Hepatocyte (in vitro differentiated cells): ENCODE measurements around the gene NINJ2. TPM values are rescaled to one million over a fixed set of nuclear protein-coding genes. Genes with fewer than 3 reads are reported as not detected.

Source experiments
- DNase-seq: peaks from one replicate; pipeline ENCODE4 v3.0.0-alpha.2; 2016; ENCODE audit warnings: low spot score
- H2AFZ ChIP-seq: fragments of 200-600 bp; sonication (generic); 2 replicates; pipeline ENCODE4 v1.6.0; 2016; ENCODE audit warnings: antibody characterized with exemption, mild to moderate bottlenecking
- H3K27ac ChIP-seq: fragments of 200-600 bp; sonication (generic); 2 replicates; pipeline ENCODE4 v1.5.1; 2016; ENCODE audit warnings: mild to moderate bottlenecking
- H3K27me3 ChIP-seq: fragments of 200-600 bp; sonication (generic); 2 replicates; pipeline ENCODE4 v1.6.1; 2016
- H3K36me3 ChIP-seq: fragments of 200-600 bp; sonication (generic); replicated peaks from 2 replicates; pipeline ENCODE4 v1.5.1; 2016; ENCODE audit warnings: low read depth; ENCODE audit not compliant: insufficient read depth
- H3K4me1 ChIP-seq: fragments of 200-600 bp; sonication (generic); 2 replicates; pipeline ENCODE4 v1.5.1; 2016; ENCODE audit warnings: mild to moderate bottlenecking, moderate library complexity; ENCODE audit not compliant: insufficient read depth
- H3K4me2 ChIP-seq: fragments of 200-600 bp; sonication (generic); 2 replicates; pipeline ENCODE4 v1.6.0; 2016
- H3K4me3 ChIP-seq: fragments of 200-600 bp; sonication (generic); 2 replicates; pipeline ENCODE4 v1.5.1; 2016; ENCODE audit warnings: mild to moderate bottlenecking
- H3K79me2 ChIP-seq: fragments of 200-600 bp; sonication (generic); 2 replicates; pipeline ENCODE4 v1.6.0; 2017; ENCODE audit warnings: mild to moderate bottlenecking
- H3K9me2 ChIP-seq: fragments of 200-600 bp; sonication (generic); replicated peaks from 2 replicates; pipeline ENCODE4 v1.6.0; 2017; ENCODE audit warnings: mild to moderate bottlenecking; ENCODE audit not compliant: insufficient read depth
- H3K9me3 ChIP-seq: fragments of 200-600 bp; sonication (generic); 2 replicates; pipeline ENCODE4 v1.5.1; 2016; ENCODE audit warnings: low read depth, mild to moderate bottlenecking
- H4K20me1 ChIP-seq: fragments of 200-600 bp; sonication (generic); 2 replicates; pipeline ENCODE4 v1.6.0; 2016; ENCODE audit warnings: mild to moderate bottlenecking; ENCODE audit not compliant: insufficient read depth, poor library complexity, severe bottlenecking
- EZH2 ChIP-seq: fragments of 200-600 bp; sonication (generic); IDR thresholded peaks from 2 replicates; pipeline ENCODE4 v1.6.1; 2016; ENCODE audit warnings: antibody characterized with exemption, mild to moderate bottlenecking, borderline replicate concordance
- EZH2phosphoT487 ChIP-seq: fragments of 200-600 bp; sonication (generic); IDR thresholded peaks from one replicate; pipeline ENCODE4 v1.6.1; 2018; ENCODE audit warnings: antibody characterized with exemption, mild to moderate bottlenecking, low read depth, moderate library complexity; ENCODE audit not compliant: unreplicated experiment, severe bottlenecking
- WGBS: methylation state at CpG from one replicate; pipeline ENCODE4 v1.1.6; 2016; ENCODE audit warnings: low lambda C conversion rate; ENCODE audit errors: missing lambda C conversion rate; 5-methylcytosine and 5-hydroxymethylcytosine counted together
- polyA plus RNA-seq: library from polyadenylated mRNA; unstranded; fragments of >200 nt; fragmentation: Nextera tagmentation; extraction: Ambion mirVana; gene quantifications from 2 replicates; pipeline ENCODE4 v1.2.1, GENCODE V29; 2016
- total RNA-seq: library from RNA; depleted of rRNA; stranded (reverse); fragments of >200 nt; gene quantifications from 2 replicates; pipeline ENCODE4 v1.2.3, GENCODE V29; 2014
- TF ChIP-seq, protein P1 (sequence below): fragments of 200-600 bp; sonication (generic); IDR thresholded peaks from 2 replicates; pipeline ENCODE4 v1.5.1; 2016; ENCODE audit warnings: antibody characterized with exemption, mild to moderate bottlenecking; ENCODE audit not compliant: poor library complexity

The NINJ2 gene
- total and polyA plus RNA-seq, 2 experiments from 2014 or later = 0.70 to 2.1 TPM

GRCh38 chr12:527241-527640 is 136.0 kb downstream of the NINJ2 start:
- H3K4me1 ChIP-seq = no peaks in the 10 kb centered on the region
- H3K9me3 ChIP-seq = no peaks in the 10 kb centered on the region
- H3K27me3 ChIP-seq = no peaks in the 10 kb centered on the region
- no peak overlapping the region for H3K4me3 ChIP-seq
- no peaks in the 10 kb centered on the region for H3K36me3 ChIP-seq
- no peaks in the 10 kb centered on the region for H4K20me1 ChIP-seq
- no peak overlapping the region for H2AFZ ChIP-seq
- WGBS = 91% methylated on average over 7 of the region's 7 CpGs
- no peak for DNase-seq
- no peaks in the 10 kb centered on the region for H3K79me2 ChIP-seq
- no peak for TF ChIP-seq EZH2phosphoT487
- no peak for TF ChIP-seq EZH2
- TF ChIP-seq, protein P1, sequence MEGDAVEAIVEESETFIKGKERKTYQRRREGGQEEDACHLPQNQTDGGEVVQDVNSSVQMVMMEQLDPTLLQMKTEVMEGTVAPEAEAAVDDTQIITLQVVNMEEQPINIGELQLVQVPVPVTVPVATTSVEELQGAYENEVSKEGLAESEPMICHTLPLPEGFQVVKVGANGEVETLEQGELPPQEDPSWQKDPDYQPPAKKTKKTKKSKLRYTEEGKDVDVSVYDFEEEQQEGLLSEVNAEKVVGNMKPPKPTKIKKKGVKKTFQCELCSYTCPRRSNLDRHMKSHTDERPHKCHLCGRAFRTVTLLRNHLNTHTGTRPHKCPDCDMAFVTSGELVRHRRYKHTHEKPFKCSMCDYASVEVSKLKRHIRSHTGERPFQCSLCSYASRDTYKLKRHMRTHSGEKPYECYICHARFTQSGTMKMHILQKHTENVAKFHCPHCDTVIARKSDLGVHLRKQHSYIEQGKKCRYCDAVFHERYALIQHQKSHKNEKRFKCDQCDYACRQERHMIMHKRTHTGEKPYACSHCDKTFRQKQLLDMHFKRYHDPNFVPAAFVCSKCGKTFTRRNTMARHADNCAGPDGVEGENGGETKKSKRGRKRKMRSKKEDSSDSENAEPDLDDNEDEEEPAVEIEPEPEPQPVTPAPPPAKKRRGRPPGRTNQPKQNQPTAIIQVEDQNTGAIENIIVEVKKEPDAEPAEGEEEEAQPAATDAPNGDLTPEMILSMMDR = no peak
- H3K4me2 ChIP-seq = no peak overlapping the region
- H3K9me2 ChIP-seq = no peaks in the 10 kb centered on the region
- H3K27ac ChIP-seq = no peak overlapping the region

DNA sequence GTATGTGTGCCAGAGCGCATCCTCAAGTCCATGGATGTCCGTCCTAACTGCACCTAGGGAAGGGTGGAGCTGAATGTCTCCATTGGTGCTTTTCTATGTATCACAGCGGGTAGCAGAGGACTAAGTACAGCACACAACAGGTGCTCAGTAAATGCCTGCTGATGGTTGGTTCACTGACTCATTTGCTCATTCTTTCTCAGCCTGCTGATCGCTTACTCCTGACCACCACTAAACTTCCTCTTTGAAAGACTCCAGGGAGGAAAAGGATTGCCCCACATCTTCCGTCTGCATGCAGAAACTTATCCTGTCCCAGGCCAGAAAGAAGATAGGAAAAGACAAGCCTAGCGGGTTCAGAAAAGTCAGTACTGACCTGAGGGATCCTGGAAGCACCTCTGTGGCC is 137.2 kb downstream of the NINJ2 start:
- H3K4me1 ChIP-seq = no peaks in the 10 kb centered on the region
- H3K9me2 ChIP-seq = no peaks in the 10 kb centered on the region
- DNase-seq = no peak
- H3K27ac ChIP-seq = no peak overlapping the region
- no peaks in the 10 kb centered on the region for H3K79me2 ChIP-seq
- H3K4me2 ChIP-seq = no peak overlapping the region
- no peaks in the 10 kb centered on the region for H3K36me3 ChIP-seq
- no peaks in the 10 kb centered on the region for H3K27me3 ChIP-seq
- 87% methylated on average over 6 of the region's 6 CpGs for WGBS
- no peaks in the 10 kb centered on the region for H3K9me3 ChIP-seq
- H2AFZ ChIP-seq = no peak overlapping the region
- H4K20me1 ChIP-seq = no peaks in the 10 kb centered on the region
- TF ChIP-seq, protein P1 = no peak
- TF ChIP-seq EZH2phosphoT487 (no peak), EZH2 (no peak)
- H3K4me3 ChIP-seq = no peak overlapping the region

GRCh38 chr12:524167-524951 is 138.9 kb downstream of the NINJ2 start:
- no peaks in the 10 kb centered on the region for H3K9me2 ChIP-seq
- H3K4me2 ChIP-seq = no peak overlapping the region
- H3K9me3 ChIP-seq = no peaks in the 10 kb centered on the region
- no peaks in the 10 kb centered on the region for H3K36me3 ChIP-seq
- H3K79me2 ChIP-seq = no peaks in the 10 kb centered on the region
- TF ChIP-seq EZH2phosphoT487 (no peak), EZH2 (no peak)
- TF ChIP-seq, protein P1 = no peak
- no peak overlapping the region for H3K4me3 ChIP-seq
- no peaks in the 10 kb centered on the region for H3K4me1 ChIP-seq
- WGBS = 67% methylated on average over 10 of the region's 10 CpGs
- no peaks in the 10 kb centered on the region for H3K27me3 ChIP-seq
- no peak for DNase-seq
- H2AFZ ChIP-seq = no peak overlapping the region
- H4K20me1 ChIP-seq = no peaks in the 10 kb centered on the region
- H3K27ac ChIP-seq = no peak overlapping the region
